ENCODE data around the gene PHTF2.

- TF ChIP-seq CTCF (conservative IDR thresholded peaks at IDR 0.05; ENCODE audit: low read depth, low read length) (no peak), POLR2A (IDR thresholded peaks at IDR 0.05; ENCODE audit: low read depth, low read length) (no peak)
Observed at GRCh38 chr7:77778535-77778934, 20.0 kb upstream of the PHTF2 start.

Data from IMR-90 (cell line).